HG03066 (cell line): ENCODE measurements around the gene KRABD2.
"Not testable (repeated sequence)": the region's sequence is repeated elsewhere in the genome, so short reads cannot be mapped to it uniquely, and the experiment has no call there.

Experiments
- ATAC-seq: cut with Tn5 transposase; IDR thresholded peaks from one replicate; pipeline ENCODE4 v1.9.1; 2021; ENCODE audit warnings: low read depth; ENCODE audit not compliant: unreplicated experiment

KRABD2 gene

DNA sequence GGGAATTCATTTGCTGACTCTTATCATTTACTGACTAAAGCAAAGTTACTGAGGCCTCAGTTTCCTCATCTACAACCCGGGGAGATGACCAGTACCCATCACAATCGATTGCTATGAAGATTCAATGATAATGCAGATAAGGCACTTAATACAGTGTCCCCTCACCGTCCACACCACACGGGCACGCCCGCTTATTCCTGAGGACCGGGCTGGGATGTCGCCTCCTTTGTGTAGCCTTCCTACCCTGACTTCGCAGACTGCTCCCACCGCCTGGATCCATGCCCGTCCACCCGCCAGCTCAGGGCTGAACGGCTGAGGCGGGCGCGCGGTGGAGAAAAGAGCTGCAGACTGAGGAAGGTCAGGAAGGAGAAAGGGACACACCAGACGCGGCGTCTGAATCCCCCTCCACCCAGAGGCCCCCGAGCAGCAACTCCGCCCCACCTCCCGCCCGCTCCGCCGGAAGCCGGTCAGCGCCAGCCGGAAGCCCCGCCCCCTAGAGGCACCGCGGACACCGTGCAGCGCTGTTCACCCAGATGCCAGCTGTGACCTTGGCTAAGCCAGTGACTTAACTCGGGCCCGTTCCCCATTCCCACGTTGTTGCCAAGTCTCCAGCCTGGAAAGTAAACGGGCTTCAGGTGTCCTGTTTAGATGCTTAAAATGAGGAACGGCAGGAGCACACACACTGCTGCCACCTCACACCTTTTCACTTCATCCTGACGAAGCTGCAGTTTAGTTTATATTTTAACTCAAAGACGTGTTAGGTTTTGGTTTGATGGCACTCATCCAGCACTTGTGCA lies at the start of gene KRABD2:
TSS of gene KRABD2 (minus strand) at position 434 of the 797 bp plus-strand sequence.
- no peak for ATAC-seq

GRCh38 chr17:8421571-8421970 lies 45.1 kb upstream of the KRABD2 start:
- no peak for ATAC-seq

- ATAC-seq: no peak
Observed at GRCh38 chr17:8420041-8420934, 43.8 kb upstream of the KRABD2 start.

DNA sequence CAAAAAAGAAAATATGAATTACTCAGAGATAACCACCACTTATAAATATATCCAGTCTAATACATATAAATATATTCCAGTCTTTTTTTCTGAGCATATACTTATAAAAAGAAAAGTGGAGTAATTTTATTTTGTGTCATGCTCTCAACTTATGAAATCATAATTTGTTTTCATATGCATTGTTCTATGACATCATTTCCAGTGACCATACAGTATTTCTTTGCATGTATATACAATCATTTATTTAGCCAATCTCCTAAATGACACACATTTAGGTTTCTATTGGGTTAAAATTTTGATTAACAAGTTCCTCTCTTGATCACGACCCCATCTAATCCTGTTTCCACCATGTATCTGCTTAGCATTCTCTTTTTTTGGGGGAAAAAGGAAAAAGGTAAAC lies 42.8 kb upstream of the KRABD2 start:
- ATAC-seq: no peak

DNA sequence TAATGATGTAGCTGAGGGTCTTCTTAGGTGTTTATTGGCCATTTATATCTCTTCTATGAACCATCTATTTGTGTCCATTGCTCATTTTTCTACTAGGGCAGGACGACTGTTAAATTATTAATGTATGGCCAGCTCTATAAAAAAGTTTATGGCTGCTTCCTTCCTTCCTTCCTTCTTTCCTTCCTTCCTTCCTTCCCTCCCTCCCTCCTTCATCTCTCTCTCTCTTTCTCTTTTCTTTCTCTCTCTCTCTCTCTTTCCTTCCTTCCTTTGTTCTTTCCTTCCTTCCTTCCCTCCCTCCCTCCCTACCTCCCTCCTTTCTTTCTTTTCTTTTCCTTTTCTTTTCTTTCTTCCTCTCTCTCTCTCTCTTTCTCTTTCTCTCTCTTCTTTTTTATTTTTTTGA lies 42.0 kb upstream of the KRABD2 start:
- no peak for ATAC-seq

DNA sequence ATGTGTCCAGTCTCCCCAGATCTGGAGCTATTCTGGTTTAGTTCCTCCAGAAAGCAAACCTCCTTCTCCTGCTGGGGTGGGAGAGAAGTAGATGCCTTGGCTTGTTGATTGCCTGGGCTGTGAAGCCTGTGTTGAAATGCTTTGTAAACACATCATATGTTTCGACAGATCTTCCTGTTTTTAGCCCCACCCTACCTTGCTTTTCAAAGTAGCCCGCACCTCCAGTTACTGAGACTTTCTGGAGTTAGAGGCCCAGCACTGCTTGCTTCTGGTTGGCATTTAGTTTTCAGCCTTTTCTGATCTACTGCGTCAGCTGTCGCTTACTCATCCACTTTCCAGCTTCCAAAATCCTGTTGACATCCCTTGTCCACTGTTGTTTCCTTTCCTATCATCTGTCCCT lies 41.3 kb upstream of the KRABD2 start:
- no peak for ATAC-seq

DNA sequence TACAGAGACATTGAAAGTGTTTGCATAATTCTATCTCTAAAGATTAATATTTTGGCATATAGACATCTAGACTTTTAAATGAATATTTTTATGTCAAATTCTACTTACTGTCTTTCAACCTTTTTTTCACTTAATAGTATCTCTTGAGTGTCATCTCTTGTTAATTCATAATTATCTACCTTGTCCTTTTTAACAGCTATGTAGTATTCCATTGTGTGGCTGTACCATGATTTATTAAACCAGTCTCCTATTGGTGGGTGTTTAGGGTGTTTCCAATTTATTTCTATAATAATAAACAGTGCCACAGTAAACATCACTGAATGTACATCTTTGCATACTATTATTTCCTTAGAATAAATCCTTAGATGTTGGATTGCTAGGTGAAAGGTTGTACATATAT lies 37.4 kb upstream of the KRABD2 start:
- ATAC-seq: no peak

DNA sequence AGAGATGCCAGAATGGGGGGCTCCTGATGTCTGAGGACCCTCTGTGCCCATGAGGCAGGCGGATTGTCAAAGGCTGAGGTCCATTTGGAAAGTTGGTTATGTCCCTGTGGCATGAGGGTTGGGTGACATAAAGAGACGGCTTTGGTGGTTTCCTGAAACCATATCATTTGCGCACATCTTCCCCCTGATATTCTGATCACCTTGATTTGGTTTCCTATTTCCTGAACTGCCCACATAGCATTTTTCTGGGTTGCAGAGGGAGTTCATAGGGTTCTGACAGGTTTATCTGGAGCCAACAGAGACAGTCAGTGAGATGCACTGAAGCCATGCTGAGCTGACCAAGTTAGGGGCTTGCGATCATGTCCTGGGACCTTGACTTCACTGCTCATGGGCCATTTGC lies 36.8 kb upstream of the KRABD2 start:
- ATAC-seq: no peak

GRCh38 chr17:8412089-8412488 lies 35.6 kb upstream of the KRABD2 start:
- no peak for ATAC-seq

DNA sequence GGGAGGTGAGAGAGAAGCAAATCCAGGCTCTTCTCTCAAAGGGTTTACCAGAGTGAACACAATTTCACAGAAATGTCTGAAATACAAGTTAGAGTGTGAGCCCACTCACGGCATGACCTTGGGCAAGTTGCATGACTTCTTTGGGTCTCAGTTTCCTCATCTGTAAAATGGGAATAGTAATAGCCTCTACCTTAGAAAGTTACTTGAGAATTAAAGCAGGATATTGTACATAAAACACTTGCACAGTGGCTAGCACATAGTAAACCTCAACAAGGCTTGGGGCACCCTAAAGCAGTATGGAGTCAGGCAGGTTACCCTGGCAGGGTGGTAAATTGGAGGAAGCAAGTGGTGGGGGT lies 34.4 kb upstream of the KRABD2 start:
- no peak for ATAC-seq

- ATAC-seq: no peak
Observed at GRCh38 chr17:8409966-8410882, 33.7 kb upstream of the KRABD2 start.

DNA sequence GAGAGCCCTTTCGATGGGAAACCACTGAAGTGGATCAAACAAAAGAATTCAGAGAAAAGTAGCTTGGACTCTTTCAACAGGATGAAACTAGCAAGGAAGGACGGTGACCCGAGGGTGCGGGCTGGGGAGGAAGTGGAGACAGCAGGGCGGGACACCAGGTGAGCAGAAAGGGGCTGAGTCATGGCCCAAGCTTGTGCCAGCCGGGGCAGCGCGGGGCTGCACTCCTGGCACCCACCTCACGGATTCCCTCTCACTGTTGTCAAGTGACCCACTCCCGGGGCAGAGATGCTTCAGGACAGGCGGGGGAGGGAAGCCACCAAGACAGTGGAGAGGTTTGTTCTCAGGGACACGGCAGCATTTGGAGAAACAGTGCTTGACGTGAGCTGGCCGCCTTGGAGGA lies 31.9 kb upstream of the KRABD2 start:
- ATAC-seq: no peak

DNA sequence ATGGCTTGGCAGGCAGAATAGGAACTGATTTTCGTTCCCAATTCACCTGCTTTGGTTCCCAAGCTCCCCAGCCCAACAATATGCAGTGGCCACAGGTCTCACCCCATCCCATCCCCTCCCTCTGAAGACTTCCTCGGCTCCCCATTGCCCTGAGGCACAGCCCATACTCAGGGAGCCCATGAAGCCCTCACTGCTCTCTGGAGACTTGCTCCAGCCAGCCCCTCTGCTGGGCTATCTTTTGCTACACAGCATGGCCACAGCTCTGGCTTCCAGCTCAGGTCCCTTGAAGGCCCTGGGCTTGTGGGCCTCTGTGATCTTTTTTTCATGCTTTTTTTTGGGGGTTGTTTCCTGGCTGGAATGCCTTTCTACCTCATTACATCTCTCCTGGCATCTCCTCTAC lies 29.7 kb upstream of the KRABD2 start:
- no peak for ATAC-seq

DNA sequence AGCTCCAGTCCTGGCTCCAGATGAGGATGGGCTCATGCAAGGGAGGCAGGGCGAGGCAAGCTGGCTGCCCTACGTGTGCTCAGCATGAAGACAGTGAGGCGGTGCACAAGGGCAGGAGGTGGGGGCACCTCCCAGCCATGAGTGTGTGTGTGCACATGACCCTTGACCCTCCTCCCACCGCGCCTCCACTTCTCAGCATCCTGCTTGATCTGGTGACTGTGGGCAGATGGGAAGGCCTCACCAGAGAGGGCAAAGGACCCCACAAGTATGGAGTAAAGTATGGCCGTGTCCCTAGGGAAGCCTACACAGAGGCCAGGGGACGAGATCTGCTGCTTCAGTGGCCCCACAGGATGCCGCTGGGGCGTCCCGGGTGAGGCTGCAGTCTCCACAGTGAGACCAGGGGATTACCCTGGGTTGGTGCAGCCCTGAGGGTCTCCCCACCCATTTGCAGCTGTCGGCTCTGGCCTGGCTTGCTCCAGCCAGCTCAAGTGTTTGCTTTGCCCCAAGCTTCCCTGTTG lies 29.1 kb upstream of the KRABD2 start:
- ATAC-seq: no peak

- ATAC-seq: no peak
Observed at GRCh38 chr17:8402921-8403536, 26.5 kb upstream of the KRABD2 start.

GRCh38 chr17:8401107-8401506 lies 24.6 kb upstream of the KRABD2 start:
- ATAC-seq: no peak

DNA sequence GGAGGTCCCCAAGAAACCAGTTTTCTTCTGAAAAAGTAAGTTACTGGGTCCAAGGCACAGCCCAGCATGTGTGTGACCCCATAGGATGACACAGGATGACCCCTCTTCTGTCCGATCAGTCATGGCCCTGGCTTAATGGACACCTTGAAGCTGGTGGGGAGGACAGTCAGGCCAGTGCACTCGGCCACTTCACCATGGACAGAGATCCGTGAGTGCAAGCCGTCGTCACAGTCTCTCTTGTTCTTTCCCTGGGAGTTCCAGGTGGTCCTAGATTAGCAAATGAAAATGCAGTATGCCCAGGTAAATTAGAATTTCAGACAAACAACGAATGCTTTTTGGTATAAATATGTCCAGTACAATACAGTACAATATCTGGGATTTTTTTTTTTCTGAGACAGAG lies 22.5 kb upstream of the KRABD2 start:
- no peak for ATAC-seq

DNA sequence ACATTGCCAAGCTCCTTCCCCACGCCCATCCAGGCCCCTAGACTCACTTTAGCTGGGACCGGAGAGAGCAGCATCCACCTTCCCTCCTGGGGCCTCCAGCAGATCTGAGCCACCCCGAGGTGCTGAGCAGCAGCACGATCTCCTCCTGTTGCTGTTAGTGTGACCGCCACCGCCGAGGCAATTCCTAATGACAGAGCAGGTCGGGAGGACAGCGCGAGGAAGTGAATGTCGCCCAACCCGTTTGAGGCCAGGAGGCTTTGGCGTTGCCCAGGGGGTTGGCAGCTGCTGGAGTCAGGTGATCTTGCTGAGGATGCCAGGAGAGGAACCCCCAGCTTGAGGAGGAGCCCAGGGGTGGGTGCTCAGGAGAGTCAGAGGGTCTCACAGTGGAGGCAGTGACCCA lies 21.1 kb upstream of the KRABD2 start, which contains the start of gene RNF222:
TSS of gene RNF222 (minus strand) at position 192 of the 400 bp plus-strand sequence. CDS start 4,366 bp downstream, outside the sequence.
- ATAC-seq: no peak

DNA sequence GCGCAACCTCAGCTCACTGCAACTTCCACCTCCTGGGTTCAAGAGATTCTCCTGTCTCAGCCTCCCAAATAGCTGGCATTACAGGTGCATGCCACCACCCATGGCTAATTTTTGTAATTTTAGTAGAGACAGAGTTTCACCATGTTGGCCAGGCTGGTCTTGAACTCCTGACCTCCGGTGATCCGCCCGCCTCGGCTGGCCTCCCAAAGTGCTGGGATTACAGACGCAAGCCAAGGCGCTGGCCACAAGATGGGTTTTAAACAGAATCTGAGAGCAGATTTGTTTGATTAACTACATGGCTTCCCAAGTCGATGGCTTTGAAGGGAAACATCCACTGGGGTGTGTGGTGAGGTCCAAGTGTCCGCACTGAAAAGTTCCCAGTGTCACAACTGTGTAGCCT lies 18.0 kb upstream of the KRABD2 start:
- not testable (repeated sequence) for ATAC-seq
